Ascending aorta (tissue), 2 donors: ENCODE measurements around the gene TMEM179. TPM values are rescaled to one million over a fixed set of nuclear protein-coding genes. Genes with fewer than 3 reads are reported as not detected.

Experiments
- DNase-seq, 2 donors: peaks; one replicate each; pipeline ENCODE4 v3.0.0-alpha.2; 2019; ENCODE audit warnings: low spot score in 2 of 2
- H3K27ac ChIP-seq, 2 donors: fragments of 200-600 bp; sonication (generic); one replicate each; pipeline ENCODE4 v1.5.1; 2016 to 2017; ENCODE audit warnings: mild to moderate bottlenecking in 1 of 2
- H3K27me3 ChIP-seq: fragments of 200-600 bp; sonication (generic); one replicate; pipeline ENCODE4 v1.5.1; 2017
- H3K36me3 ChIP-seq, 2 donors: fragments of 200-600 bp; sonication (generic); one replicate each; pipeline ENCODE4 v1.5.1; 2016
- H3K4me1 ChIP-seq, 2 donors: fragments of 200-600 bp; sonication (generic); one replicate each; pipeline ENCODE4 v1.5.1; 2016 to 2017; ENCODE audit warnings: mild to moderate bottlenecking in 1 of 2
- H3K4me3 ChIP-seq, 2 donors: fragments of 200-600 bp; sonication (generic); one replicate each; pipeline ENCODE4 v1.5.1; 2016 to 2017; ENCODE audit warnings: mild to moderate bottlenecking in 1 of 2
- H3K9me3 ChIP-seq, 2 donors: fragments of 200-600 bp; sonication (generic); one replicate each; pipeline ENCODE4 v1.5.1; 2016
- CTCF ChIP-seq, 3 experiments: fragments of 200-600 bp in 2 of 3; fragments of 450-650 bp in 1 of 3; sonication (generic) in 2 of 3; IDR thresholded peaks; one replicate each; pipeline ENCODE4 v1.5.1; 2016 to 2019; ENCODE audit warnings: antibody characterized with exemption in 3 of 3, mild to moderate bottlenecking in 1 of 3, moderate library complexity in 1 of 3
- intact Hi-C: fragments of 100-400 bp; cut with DNase I; formaldehyde crosslinking; loops from one replicate; pipeline ENCODE4 v1.15.1; 2023
- total RNA-seq: library from RNA; depleted of rRNA; stranded (reverse); fragments of >200 nt; gene quantifications from one replicate; pipeline ENCODE4 v1.1.0, GENCODE V29; 2016

Gene TMEM179
- total RNA-seq, 1 donor from 2014 or later, result not detected

GRCh38 chr14:104644091-104644635 is 39.6 kb upstream of the TMEM179 start:
- Histone ChIP-seq H3K9me3 (no peaks in the 10 kb centered on the region), H3K27me3 (no peaks in the 10 kb centered on the region), H3K4me3 (no peak overlapping the region), H3K27ac (no peak overlapping the region), H3K36me3 (no peaks in the 10 kb centered on the region), H3K4me1 (no peaks in the 10 kb centered on the region)
- no peak for DNase-seq
- intact Hi-C loops, result no loop called here
- no peak for TF ChIP-seq CTCF (IDR thresholded peaks at IDR 0.05)

DNA sequence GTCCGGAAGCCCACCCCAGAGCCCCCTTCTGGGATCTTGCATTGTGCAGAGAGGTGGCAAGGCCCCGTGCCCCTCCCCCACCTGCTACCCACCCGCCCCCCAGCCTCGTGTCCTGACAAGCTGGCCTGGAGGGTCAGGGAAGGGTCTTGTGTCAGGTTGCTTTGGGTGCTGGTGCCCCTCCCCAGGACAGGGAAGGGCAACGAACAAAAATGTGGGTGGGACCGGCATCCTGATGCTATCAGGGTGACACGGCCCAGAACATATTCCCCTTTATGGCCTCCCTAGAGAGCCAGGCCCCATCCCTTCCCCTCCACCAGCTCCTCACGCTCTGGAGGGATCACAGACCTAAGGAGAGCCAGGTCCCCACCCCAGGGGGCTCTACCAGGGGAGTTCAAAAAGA is 38.7 kb upstream of the TMEM179 start:
- intact Hi-C loops, result no loop called here
- Histone ChIP-seq H3K9me3 (no peaks in the 10 kb centered on the region), H3K27me3 (no peaks in the 10 kb centered on the region), H3K4me3 (no peak overlapping the region), H3K36me3 (no peaks in the 10 kb centered on the region), H3K27ac (no peak overlapping the region), H3K4me1 (no peaks in the 10 kb centered on the region)
- DNase-seq, result no peak
- no peak for TF ChIP-seq CTCF (IDR thresholded peaks at IDR 0.05)

- Histone ChIP-seq H3K9me3 (no peaks in the 10 kb centered on the region), H3K4me3 (no peak overlapping the region), H3K27me3 (no peaks in the 10 kb centered on the region), H3K4me1 (no peaks in the 10 kb centered on the region), H3K27ac (no peak overlapping the region), H3K36me3 (no peaks in the 10 kb centered on the region)
- intact Hi-C loops, result no loop called here
- no peak for DNase-seq
- no peak for TF ChIP-seq CTCF (IDR thresholded peaks at IDR 0.05)
Measured at GRCh38 chr14:104642540-104642868, 37.9 kb upstream of the TMEM179 start.

DNA sequence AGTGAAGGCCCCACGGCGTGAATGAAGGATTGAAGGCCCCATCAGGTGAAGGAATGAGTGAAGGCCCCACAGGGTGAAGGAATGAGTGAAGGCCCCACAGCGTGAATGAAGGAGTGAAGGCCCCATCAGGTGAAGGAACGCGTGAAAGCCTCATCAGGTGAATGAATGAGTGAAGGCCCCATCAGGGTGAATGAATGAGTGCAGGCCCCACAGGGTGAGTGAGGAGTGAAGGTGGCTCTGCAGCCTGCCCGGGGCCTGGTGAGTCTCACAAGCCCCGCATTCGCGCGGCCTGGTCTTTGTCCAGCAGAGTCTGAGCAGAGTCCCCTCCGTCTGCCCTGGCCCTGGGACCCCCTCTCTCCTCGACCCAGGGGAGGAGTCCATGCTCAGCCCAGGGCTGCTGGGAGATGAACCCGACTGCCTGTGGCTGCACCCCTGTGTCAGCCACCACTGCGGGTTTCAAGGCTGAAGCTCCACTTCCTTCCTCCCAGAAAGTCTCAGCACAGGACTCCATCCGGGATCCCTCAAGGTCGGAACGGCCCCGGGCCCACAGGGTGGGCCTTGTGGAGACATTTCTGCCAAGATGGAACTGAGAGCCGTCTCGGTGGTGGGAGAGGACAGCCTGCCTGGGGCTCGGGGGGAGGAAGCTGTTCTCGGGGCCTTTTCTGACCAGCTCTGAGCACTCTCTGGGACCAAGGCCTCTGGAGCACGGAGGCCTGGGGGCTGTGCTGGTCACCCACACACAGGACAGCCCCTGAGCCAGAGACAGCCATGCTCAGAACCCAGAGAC is 37.4 kb upstream of the TMEM179 start:
- no peak for DNase-seq
- no peaks in the 10 kb centered on the region for H3K27me3 ChIP-seq
- no peak for TF ChIP-seq CTCF (IDR thresholded peaks at IDR 0.05)
- intact Hi-C loops, result no loop called here
- no peak overlapping the region for H3K4me3 ChIP-seq
- H3K36me3 ChIP-seq, result no peaks in the 10 kb centered on the region
- H3K9me3 ChIP-seq, result no peaks in the 10 kb centered on the region
- H3K27ac ChIP-seq, result no peak overlapping the region
- no peaks in the 10 kb centered on the region for H3K4me1 ChIP-seq

- Histone ChIP-seq H3K36me3 (no peaks in the 10 kb centered on the region), H3K27me3 (no peaks in the 10 kb centered on the region), H3K27ac (no peak overlapping the region), H3K4me1 (no peaks in the 10 kb centered on the region), H3K4me3 (no peak overlapping the region), H3K9me3 (no peaks in the 10 kb centered on the region)
- DNase-seq, result no peak
- intact Hi-C loops, result no loop called here
- TF ChIP-seq CTCF (IDR thresholded peaks at IDR 0.05), result no peak
Measured at GRCh38 chr14:104640681-104641080, 36.1 kb upstream of the TMEM179 start.
